ENCODE data around the gene CHDH. TPM values are rescaled to one million over a fixed set of nuclear protein-coding genes. Genes with fewer than 3 reads are reported as not detected.

CHDH gene
- polyA plus RNA-seq, 1 donor (not counting 4 experiments of a cell fraction or from before 2014, with no cell fraction given): not detected

DNA sequence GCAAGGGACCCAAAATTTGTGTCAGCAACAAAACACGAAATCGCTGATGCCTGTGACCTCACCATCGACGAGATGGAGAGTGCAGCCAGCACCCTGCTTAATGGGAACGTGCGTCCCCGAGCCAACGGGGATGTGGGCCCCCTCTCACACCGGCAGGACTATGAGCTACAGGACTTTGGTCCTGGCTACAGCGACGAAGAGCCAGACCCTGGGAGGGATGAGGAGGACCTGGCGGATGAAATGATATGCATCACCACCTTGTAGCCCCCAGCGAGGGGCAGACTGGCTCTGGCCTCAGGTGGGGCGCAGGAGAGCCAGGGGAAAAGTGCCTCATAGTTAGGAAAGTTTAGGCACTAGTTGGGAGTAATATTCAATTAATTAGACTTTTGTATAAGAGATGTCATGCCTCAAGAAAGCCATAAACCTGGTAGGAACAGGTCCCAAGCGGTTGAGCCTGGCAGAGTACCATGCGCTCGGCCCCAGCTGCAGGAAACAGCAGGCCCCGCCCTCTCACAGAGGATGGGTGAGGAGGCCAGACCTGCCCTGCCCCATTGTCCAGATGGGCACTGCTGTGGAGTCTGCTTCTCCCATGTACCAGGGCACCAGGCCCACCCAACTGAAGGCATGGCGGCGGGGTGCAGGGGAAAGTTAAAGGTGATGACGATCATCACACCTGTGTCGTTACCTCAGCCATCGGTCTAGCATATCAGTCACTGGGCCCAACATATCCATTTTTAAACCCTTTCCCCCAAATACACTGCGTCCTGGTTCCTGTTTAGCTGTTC is 34.9 kb downstream of the CHDH start:
- Histone ChIP-seq H3K9me3 (ENCODE audit: control insufficient read depth, low read depth, low read length) (no peaks in the 10 kb centered on the region), H3K4me3 (ENCODE audit: control insufficient read depth in 2 of 3, extremely low read depth in 1 of 3, insufficient read depth in 2 of 3, low read depth in 1 of 3, low read length in 3 of 3) (no peak overlapping the region), H3K27ac (ENCODE audit: control insufficient read depth, insufficient read depth, low read length) (no peak overlapping the region), H3K9ac (ENCODE audit: control insufficient read depth, extremely low read depth, insufficient read depth, low read length) (no peak overlapping the region), H3K4me2 (ENCODE audit: control insufficient read depth, extremely low read depth, insufficient read depth, low read depth, low read length) (no peak overlapping the region), H2AFZ (ENCODE audit: control insufficient read depth, low read length) (no peak overlapping the region), H3K4me1 (ENCODE audit: control insufficient read depth, extremely low read depth, insufficient read depth, low read length) (no peaks in the 10 kb centered on the region), H3K9me1 (ENCODE audit: control insufficient read depth, extremely low read depth, insufficient read depth, low read length) (no peaks in the 10 kb centered on the region), H3K27me3 (ENCODE audit: control insufficient read depth, extremely low read depth, insufficient read depth, low read length) (no peaks in the 10 kb centered on the region), H3K36me3 (ENCODE audit: control insufficient read depth in 2 of 2, extremely low read depth in 1 of 2, insufficient read depth in 2 of 2, low read length in 2 of 2) (no peaks in the 10 kb centered on the region), H4K20me1 (ENCODE audit: control insufficient read depth, extremely low read depth, insufficient read depth, low read length) (no peaks in the 10 kb centered on the region), H3K79me2 (ENCODE audit: control insufficient read depth, insufficient read depth, low read length) (no peaks in the 10 kb centered on the region)
- FAIRE-seq (no peak), DNase-seq (ENCODE audit: low read depth, low spot score) (no peak)
- dilution Hi-C loops (cut with MboI; ENCODE audit: extremely low pct_ligation_motif_present, low sequenced_read_pairs): no loop called here
- TF ChIP-seq CTCF (optimal IDR thresholded peaks at IDR 0.05 in 1 of 3, IDR thresholded peaks at IDR 0.05 in 1 of 3, conservative IDR thresholded peaks at IDR 0.05 in 1 of 3; ENCODE audit: extremely low read depth in 1 of 3, insufficient read depth in 2 of 3, low read length in 3 of 3): no peak
- TF ChIP-seq EZH2 (IDR thresholded peaks at IDR 0.05; ENCODE audit: low read length): no peak

DNA sequence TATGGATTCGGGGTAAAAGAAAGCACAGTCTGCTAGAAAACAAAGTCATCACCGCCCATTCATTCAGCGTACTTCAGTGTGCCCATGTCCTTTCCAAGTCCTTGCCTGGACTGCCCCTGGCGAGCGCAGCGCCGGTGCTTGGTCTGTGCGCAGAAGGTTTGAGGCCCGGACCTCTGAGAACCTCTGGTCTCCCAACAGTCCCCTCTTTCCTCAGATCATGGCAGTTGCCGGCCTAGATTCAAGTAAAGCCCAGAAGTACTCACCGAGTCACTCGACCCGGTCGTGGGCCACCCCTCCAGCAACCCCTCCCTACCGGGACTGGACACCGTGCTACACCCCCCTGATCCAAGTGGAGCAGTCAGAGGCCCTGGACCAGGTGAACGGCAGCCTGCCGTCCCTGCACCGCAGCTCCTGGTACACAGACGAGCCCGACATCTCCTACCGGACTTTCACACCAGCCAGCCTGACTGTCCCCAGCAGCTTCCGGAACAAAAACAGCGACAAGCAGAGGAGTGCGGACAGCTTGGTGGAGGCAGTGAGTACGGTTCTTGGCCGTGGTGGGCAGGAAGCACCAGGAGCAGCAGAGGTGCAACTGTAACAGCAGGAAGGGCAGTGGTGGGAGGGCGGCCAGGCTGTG is 36.3 kb downstream of the CHDH start:
- Histone ChIP-seq H3K4me1 (ENCODE audit: control insufficient read depth, extremely low read depth, insufficient read depth, low read length) (no peaks in the 10 kb centered on the region), H3K9me1 (ENCODE audit: control insufficient read depth, extremely low read depth, insufficient read depth, low read length) (no peaks in the 10 kb centered on the region), H2AFZ (ENCODE audit: control insufficient read depth, low read length) (no peak overlapping the region), H3K4me3 (ENCODE audit: control insufficient read depth in 2 of 3, extremely low read depth in 1 of 3, insufficient read depth in 2 of 3, low read depth in 1 of 3, low read length in 3 of 3) (no peak overlapping the region), H3K36me3 (ENCODE audit: control insufficient read depth in 2 of 2, extremely low read depth in 1 of 2, insufficient read depth in 2 of 2, low read length in 2 of 2) (no peaks in the 10 kb centered on the region), H3K4me2 (ENCODE audit: control insufficient read depth, extremely low read depth, insufficient read depth, low read depth, low read length) (no peak overlapping the region), H3K27ac (ENCODE audit: control insufficient read depth, insufficient read depth, low read length) (no peak overlapping the region), H4K20me1 (ENCODE audit: control insufficient read depth, extremely low read depth, insufficient read depth, low read length) (no peaks in the 10 kb centered on the region), H3K27me3 (ENCODE audit: control insufficient read depth, extremely low read depth, insufficient read depth, low read length) (no peaks in the 10 kb centered on the region), H3K79me2 (ENCODE audit: control insufficient read depth, insufficient read depth, low read length) (no peaks in the 10 kb centered on the region), H3K9ac (ENCODE audit: control insufficient read depth, extremely low read depth, insufficient read depth, low read length) (no peak overlapping the region), H3K9me3 (ENCODE audit: control insufficient read depth, low read depth, low read length) (no peaks in the 10 kb centered on the region)
- TF ChIP-seq EZH2 (IDR thresholded peaks at IDR 0.05; ENCODE audit: low read length) (no peak), CTCF (optimal IDR thresholded peaks at IDR 0.05 in 1 of 3, IDR thresholded peaks at IDR 0.05 in 1 of 3, conservative IDR thresholded peaks at IDR 0.05 in 1 of 3; ENCODE audit: extremely low read depth in 1 of 3, insufficient read depth in 2 of 3, low read length in 3 of 3) (no peak)
- dilution Hi-C loops (cut with MboI; ENCODE audit: extremely low pct_ligation_motif_present, low sequenced_read_pairs): no loop called here
- DNase-seq (ENCODE audit: low read depth, low spot score) (no peak), FAIRE-seq (no peak)

All from keratinocyte (primary cell).